ENCODE measurements around the gene MSRB2.

GRCh38 chr10:23150610-23151009 lies 55.2 kb downstream of the MSRB2 start:
- TF ChIP-seq CTCF (IDR thresholded peaks at IDR 0.05) (no peak), FOXP4 (CRISPR knock-in tag; IDR thresholded peaks at IDR 0.05) (no peak), FOXK1 (CRISPR knock-in tag; IDR thresholded peaks at IDR 0.05) (no peak), NR1H2 (CRISPR knock-in tag; IDR thresholded peaks at IDR 0.05) (no peak), E2F5 (CRISPR knock-in tag; IDR thresholded peaks at IDR 0.05) (no peak), MLX (CRISPR knock-in tag; IDR thresholded peaks at IDR 0.05) (no peak), KAT7 (CRISPR knock-in tag; IDR thresholded peaks at IDR 0.05; ENCODE audit: borderline replicate concordance) (no peak)

All from WTC11 (cell line).